ENCODE data around the gene MED10.

Gene MED10, protein sequence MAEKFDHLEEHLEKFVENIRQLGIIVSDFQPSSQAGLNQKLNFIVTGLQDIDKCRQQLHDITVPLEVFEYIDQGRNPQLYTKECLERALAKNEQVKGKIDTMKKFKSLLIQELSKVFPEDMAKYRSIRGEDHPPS

DNA sequence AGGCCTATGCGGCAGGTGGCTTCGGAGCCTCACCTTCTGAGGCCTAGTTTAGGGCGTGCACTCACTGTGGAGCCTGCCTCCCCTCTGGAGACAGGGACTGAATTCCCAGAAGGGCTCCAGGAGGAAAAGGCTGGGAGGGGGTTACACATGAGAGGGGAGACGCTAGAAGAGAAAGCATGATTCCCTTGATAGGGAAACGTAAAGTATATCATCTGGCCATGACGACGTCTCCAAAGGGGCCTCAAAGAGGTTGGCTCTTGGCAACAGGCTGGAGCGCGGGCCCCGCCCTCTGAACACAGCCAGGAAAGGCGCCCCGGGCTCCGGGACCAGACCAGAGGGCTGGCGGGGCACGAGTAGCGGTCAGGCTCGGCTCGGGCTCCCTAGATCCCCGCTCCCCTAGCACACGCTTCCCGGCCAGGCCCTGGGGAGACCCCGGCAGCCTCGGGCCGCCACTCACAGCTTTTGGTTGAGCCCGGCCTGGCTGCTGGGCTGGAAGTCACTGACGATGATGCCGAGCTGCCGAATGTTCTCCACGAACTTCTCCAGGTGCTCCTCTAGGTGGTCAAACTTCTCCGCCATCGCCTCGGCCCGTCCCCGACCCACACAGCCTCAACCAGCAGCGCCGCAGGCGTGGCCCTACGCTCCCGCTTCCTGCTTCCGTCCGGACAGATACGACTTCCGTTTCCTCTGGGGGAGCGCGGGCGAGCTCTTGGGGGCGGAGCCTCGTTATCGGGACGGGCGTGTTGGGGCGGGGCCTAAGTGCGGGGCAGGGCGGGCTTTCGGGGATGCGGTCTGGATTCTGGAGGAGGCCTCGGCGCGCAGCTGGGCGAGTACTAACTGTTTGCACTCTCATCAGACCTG is at the start of gene MED10:
MED10 (minus strand) TSS at position 643 of the 861 bp plus-strand sequence; CDS start at position 579, 64 bp downstream.
- DNase-seq, result peak; percentile 98

DNA sequence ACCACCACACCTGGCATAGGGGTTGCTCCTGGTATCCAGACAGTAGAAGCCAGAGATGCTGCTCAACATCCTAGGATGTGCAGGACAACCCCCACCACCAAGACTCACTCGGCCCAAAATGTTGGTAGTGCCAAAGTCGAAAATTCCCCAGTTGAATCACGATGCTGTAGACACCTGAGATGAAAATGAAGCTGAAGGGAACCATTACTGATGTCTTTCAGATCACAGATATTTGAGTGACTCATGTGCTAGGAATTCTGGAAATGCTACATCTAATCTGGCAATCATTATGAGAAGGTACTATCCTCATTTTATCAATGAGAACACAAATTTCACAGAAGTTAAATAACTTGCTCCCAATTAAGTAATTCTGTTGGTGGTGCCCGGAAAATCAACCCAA is 49.3 kb upstream of the MED10 start:
- no peak for DNase-seq

DNA sequence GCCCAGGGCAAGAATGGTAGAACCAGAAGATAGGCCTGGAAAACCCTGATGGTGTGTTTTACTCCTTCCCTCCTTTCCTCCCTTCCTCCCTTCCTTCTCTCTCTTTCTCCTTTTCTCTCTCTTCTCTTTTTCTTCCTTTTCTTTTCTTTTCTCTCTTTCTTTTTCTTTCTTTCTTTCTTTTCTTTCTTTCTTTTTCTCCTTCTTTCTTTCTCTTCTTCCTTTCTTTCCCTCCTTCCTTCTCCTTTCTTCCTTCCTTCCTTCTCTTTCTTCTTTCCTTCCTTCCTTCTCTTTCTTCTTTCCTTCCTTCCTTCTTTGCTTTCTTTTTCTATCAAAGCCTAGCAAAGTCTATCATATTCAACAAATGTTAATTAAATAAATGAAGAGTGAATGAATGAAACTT is 46.4 kb upstream of the MED10 start:
- DNase-seq, result no peak

DNA sequence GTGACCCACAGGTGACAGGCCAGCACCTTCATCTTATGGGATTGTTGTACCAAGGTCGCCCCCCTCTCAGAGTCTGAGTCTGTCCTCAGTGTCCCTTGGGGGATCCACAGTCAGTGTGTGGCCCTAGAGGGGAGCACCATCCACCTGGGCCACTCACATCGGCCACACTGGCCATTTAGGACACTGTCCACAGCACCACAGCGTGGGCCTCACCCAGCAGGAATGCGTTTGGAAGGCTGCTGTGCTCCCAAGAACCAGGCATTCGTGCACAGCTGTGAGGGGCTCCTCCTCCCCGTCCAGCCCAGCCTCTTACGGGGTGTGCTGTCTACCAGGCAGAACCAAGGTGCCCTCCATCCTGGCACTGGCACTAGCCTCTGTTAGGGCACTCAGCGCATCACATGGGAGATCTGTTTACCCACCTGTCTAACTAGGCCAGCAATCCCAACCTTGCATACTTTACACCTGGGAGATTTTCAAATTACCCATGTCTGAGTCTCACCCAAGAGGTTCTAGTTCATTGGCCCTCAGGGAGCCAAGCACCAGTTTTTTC is 45.8 kb upstream of the MED10 start:
- DNase-seq, result peak; percentile 47

DNA sequence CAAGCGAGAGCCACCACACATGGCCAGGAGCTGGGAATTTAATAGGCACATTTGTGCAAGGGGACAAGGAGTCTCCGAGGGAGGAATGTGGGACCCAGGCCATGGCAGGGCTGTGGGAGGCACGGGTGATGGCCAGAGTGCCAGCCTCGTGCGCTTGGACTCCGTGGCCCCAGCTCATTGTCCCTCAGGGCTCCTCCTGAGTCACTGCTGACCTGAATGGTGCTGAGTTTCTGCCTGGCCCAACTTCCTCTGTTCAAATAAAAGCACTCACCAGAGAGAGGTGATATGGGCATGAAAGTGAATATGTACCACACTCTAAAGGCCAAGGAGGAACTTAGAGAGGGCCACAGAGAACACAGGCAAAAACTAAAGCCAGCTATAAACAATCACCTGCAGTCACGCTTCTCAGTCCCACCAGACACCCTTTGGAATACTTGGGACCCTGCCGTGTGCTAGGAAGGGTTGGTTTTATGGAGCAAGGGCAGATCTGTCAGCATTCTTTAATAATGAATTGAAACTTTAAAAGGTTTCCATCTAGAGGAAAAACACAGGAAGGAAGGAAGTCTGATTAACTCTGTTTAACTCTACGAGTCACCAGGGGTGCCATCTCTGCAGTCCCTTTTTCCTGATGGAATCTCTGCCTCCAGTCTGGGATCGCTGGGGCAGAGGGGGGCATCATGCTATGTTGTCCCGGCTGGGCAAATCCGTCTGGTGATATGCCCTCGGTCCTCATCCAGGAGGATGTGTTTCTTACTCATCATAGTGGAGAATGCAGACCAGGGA is 45.2 kb upstream of the MED10 start:
- no peak for DNase-seq

DNA sequence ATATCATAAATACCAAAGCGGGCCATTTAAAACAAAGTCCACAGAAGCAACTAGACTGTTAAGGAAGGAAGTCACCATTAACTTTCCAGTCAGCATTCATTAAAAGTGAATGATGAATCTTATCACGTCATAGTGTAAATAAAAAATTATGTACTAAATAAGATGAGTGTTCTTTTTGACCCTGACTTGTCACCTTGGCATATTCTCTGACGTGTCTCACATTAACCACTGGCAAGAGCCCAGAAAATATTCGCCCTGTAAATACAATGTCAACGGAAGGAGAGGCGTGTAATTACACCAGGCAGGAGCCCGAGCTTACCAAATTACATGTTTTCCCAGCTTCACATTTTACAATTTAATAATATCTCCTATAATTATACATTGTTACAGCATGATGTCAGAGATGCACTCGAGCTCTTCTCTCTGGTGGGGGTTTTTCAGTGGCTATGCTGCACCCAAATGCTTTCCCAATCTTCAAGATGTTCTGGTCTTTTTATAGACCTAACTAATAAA is 41.0 kb upstream of the MED10 start:
- DNase-seq, result peak; percentile 86

DNA sequence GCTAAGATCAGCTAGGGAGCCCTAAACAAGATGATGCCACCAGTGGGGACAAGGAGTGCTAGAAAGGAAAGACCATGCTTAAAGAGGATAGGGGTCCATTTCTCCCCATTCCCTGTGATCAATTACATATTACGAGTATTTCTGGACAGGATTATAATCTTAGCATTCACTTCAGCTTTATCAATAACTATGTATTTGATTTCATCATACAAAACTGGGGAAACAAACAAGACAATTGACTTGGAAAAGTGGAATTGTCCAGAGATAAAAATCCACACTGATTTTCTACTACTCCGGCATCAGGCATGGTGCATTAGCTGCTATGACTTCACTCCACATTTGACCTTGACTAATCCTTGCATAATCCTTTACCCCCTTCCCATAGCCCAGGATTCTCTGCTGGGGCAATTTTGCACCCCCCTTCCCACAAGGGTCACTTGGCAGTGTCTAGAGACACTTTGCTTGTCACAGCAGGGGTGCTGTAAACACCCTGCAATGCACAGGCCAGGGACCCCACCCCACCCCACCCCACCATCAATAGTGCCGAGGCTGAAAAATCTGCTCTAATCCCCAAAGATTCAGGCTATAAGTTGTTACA is 40.4 kb upstream of the MED10 start:
- DNase-seq, result no peak

DNA sequence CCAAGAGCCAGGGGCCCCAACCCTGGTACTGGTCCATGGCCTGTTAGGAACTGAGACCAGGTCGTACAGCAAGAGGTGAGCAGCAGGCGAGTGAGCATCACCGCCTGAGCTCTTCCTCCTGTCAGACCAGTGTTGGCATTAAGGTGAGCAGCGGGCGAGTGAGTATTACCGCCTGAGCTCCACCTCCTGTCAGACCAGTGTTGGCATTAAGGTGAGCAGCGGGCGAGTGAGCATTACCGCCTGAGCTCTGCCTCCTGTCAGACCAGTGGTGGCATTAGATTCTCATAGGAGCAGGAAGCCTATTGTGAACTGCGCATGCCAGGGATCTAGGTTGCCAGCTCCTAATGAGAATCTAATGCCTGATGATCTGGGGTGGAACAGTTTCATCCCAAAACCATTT is 39.3 kb upstream of the MED10 start:
- no peak for DNase-seq

DNA sequence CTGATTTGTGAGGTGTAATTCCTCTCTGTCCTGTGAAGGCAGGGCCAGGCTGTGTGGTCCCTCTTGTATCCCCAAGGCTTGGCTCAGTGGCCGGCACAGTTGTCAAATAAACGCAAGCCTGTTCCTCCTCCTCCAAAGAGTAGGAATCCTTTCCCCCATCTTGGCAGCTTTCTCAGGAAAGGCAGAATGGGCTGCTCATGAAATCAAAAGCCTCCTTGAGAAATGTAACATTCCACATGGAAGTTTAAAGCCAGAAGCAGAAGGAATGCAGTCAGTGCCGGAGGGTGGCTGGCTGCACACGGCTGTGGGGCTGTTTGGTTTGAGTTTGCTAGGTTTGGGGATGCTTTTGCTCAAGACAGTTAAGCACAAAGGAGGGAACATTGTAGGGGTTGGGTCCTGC is 34.5 kb upstream of the MED10 start:
- no peak for DNase-seq

DNA sequence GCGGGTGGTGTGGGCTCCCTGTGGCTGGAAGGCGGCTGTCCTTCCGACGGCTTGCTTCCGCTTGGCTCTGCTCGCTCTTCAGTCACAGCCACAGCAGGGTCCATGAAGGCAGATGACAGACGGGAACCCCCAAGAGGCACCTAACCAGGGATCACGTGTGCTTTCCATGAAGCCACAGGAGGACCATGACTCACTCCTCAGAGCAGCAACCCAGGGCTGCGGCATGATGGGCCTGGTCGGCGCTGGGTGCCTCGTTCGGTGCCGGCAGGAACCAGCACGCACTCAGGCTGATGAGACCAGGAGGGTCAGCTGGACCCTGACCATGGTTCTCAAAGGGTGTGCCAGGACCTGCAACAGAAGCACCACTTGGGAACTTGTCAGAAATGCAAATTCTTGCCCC is 32.8 kb upstream of the MED10 start:
- DNase-seq, result no peak

DNA sequence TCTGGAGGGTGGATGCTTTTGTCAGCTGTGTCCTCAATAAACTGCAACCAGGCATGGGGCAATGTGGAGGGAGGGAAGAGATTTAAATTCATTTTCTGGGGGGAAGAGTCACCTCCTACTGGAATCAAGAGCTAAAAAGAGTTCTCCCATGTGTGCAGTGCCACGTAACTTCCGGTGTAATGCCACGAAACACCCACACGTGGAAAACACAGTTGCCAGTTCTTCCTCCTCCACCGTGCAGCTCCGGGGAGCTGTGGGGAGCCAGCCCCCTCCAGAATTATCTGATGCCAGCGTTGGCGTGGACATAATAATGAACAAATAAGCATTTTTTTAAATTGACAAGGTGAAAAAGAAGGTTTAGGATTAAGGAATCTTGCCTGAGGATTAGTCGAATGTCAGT is 32.1 kb upstream of the MED10 start:
- no peak for DNase-seq

DNA sequence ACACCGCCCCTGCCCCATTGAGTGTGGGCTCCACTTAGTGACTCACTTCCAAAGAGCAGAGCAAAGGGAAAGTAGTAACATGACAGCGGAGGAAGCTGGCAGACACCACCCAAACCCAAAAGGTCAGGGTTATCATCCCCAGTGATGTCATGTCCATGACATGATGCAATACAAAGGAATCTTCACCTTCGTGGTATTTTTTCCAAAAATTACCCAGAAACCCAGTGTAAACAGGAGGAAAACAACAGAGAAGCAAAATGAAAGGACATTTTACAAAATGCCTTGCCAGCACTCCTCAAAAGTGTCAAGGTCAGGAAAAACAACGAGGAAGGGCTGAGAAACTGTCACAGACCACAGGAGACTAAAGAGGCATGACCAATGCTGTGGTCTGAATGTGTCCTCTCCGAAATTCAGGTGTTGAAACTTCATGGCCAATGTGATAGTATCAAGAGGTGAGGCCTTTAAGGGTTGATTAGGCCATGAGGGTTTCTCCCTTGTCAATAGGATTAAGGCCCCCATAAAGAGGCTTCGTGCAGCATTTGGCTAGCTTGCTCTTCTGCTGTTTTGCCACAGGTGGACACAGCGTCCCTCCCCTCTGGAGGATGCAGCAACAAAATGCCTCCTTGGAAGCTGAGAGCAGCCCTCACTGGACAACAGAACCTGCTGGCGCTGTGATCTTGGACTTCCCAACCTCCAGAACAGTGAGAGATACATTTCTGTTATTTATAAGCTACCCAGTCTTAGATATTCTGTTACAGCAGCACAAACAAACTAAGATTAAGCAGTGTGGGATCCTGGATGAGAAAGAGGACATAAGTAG is 30.5 kb upstream of the MED10 start:
- DNase-seq, result no peak

DNA sequence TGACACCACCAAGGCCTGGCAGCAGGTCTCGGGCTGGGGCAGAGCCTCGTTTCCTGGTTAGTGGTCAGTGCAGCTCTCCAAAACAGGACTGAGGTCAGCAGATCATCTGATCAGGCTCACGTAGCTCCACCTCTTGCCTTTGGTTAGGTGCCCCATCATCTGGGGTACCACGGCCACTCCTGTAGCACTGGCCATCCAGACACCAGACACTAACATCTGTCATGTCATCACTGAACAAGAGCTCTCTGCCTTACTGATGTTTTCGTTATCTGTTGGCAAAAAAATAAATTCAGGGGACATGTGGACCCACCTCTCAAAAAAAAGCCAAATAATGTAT is 29.9 kb upstream of the MED10 start:
- no peak for DNase-seq

DNA sequence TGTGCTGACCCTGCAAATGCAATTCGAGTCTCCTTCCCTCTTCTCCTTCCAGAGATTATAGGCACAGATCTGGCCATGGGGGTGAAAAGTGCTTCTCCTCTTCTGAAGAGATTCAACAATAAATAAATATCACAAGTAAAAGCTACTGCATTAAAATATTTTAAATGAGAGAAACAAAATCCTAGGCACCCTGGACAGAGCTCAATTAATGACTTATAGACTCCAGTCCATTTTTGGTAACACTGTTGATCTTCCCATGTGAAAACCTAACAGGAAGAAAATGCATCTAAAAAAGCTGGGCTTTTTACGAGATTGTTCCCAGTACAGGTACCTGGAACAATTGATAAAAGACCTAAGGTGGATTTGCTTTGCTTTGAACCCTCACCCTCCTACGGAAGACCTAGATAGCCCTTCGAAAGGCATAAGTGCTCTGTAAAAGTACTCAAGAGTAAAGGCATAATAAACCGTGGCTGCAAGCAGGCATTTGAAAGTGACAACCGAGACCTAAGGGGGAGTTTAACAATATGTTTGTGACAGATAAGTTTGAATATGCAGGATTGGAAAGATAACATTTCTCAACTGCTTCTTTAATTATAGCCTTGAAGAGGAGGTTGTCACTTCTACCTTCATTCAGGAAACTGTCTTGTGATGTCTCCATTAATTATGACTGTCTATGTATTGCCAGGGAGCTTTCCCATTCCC is 29.4 kb upstream of the MED10 start:
- DNase-seq, result no peak

DNA sequence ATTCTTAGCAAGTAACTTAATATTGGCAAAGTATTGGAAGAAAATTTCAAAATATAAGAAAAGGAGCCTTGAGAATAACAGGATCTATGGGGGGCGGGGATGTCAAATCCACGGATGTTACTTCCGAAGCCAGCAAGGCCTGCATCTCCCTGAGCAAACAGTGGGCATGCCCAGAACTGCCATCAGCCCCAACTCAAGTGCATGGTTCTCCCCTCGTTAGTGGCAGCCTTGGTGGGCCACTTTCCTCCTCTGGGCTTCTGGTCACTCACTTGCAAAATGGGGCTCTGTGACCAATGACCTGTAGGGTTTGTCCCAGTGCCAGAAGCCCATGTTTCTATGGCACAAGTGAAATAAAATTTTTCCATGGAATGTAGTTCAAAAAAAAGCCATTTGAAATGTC is 27.2 kb upstream of the MED10 start:
- no peak for DNase-seq

DNA sequence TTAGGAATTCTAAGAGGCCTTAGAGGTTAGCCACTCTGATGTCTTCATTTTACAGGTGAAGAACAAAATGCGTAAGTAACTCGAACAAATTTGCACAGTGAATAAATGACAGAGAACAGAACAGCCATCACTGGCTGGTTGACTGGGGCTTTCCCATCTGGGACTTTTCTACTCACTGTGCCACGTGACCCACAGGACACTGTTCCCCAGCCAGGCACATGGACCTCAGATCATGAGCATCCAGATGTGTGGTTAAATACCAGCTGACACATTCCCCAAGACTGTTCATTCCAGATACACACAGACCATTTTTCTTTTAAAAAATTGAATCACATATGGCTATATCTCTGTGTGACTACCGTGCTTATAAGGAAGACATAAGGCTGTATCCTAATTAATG is 25.8 kb upstream of the MED10 start:
- DNase-seq, result no peak

DNA sequence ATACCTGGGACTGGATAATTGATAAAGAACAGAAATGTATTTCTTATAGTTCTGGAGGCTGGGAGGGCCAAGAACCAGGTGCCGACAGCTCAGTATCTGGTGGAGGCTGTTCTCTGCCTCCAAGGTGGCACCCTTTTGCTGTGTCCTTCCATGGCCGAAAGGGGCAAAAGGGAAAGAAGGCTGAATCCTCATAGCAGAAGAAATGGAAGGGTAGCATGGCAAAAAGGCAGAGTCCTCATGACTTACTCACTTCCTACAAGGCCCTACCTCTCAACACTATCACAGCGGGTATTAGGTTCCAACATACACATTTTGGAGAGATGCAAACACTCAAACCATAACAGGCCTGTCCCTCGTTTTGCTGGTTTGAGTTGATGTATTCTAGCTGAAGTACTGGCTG is 25.1 kb upstream of the MED10 start:
- no peak for DNase-seq

DNA sequence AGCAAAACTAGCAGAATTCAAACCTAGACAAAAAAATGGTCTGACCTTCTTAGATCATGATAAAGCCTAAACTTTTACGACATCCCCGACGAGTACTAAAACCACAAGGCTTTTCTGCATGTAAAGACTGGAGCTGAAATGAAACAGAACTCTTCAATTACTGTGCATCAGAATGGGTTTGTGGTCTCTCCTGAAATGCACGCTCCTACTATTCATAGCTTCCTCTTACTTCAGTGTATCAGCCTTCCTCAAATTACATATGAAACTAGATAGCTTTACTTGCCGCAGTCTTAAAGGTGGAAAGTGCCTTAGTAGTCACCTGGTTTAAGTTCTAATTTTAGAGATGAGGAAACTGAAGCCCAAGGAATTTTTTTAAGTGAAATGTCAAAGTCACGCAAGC is 24.6 kb upstream of the MED10 start:
- no peak for DNase-seq

DNA sequence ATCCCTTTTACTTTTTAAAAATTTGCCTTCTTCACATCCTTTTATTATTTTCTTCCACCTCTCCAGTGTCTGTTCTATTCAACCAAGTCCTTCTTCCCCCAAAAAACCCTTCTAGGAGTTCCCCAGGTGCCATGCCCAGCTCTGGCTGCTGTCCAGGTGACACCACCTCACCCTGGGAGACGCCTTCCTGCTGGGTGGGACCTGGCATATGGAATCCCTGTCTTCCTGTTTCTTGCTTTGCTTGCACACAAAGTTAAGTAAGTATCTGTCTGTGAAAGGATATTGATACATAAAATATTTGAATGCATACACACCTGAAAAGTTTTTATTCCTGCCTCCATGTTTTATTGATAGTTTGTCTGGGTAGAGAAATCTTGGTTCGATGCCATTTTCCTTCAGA is 23.1 kb upstream of the MED10 start:
- DNase-seq, result no peak

DNA sequence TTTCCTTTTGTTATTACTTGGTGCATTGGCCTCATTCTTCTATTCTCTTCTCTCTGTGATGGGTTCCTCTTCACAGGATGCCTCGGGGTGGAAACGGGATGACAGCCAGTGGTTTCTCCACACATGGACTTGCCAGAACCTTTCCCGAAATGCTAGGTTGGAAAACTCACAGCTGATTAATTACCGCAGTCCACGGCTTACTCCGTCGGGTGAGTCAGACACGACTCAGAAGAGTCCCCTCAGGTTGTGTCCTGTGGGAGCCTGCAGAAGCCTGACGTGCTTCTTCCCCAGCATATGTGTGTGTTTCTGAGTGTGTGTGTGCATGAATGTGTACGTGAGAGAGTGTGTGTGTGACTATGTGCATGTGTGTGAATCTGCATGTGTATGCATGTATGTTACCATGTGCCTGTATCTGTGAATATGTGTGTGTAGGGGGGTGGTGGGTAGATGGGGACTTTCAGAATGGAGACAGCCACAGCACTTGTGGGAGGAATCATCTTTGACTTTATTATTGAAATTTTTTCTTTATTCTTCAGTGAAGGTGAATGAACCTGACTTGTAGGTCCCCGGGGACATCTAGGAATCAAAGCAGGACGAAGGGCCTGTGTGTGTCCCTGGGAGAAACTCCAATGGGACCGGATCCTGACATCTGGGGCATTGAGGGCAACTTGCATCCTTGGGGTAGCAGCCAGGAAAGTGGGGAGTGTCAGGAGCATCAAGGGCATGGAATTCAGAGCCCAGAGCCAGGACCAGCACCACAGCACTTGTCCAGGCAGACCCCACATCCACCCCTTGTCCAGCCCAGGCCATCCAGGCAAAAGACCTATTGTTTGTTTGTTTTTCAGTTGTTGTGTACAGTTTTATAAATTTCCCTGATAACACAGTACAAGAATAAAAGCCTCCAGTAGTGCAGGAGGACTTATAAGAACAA is 21.9 kb upstream of the MED10 start:
- DNase-seq, result no peak

Data from NCI-H774 (cell line).